H1 (cell line): ENCODE data around the gene IQCM. TPM values are rescaled to one million over a fixed set of nuclear protein-coding genes. Genes with fewer than 3 reads are reported as not detected.

Experiments used
- CTCF ChIA-PET: fragments of 300-600 bp; sonication (Branson Sonifier 250); formaldehyde crosslinking; loops from one replicate; lab custom pipeline; 2021; ENCODE audit not compliant: partially characterized antibody; lab: Charles Lee
- POLR2A ChIA-PET: fragments of 300-600 bp; sonication (Branson Sonifier 250); formaldehyde crosslinking; loops from one replicate; lab custom pipeline; 2021; ENCODE audit warnings: inconsistent platforms; ENCODE audit not compliant: partially characterized antibody; lab: Charles Lee
- DNase-seq, 2 experiments: peaks; one replicate each; pipeline versions ENCODE4 v3.0.0 to v3.0.0-alpha.2; 2010 to 2022; ENCODE audit warnings: low spot score in 2 of 2, low read depth in 1 of 2, mixed read lengths in 1 of 2
- FAIRE-seq: peaks from 2 replicates; lab custom pipeline; 2011; peaks lifted over from hg19 to GRCh38; lab: Jason Lieb, UNC
- H2AFZ ChIP-seq: 2 replicates; pipeline ENCODE4 v1.8.1; 2012; ENCODE audit warnings: low read length, inconsistent platforms
- H2AK5ac ChIP-seq: 2 replicates; pipeline ENCODE4 v1.6.1; 2013; ENCODE audit warnings: low read depth, low read length
- H2BK120ac ChIP-seq: replicated peaks from 2 replicates; pipeline ENCODE3; 2013; ENCODE audit warnings: low read depth, low read length, inconsistent platforms
- H2BK12ac ChIP-seq: 2 replicates; pipeline ENCODE4 v1.6.1; 2013; ENCODE audit warnings: low read depth, low read length
- H2BK15ac ChIP-seq: 2 replicates; pipeline ENCODE4 v1.6.1; 2013; ENCODE audit warnings: low read length
- H2BK20ac ChIP-seq: 2 replicates; pipeline ENCODE4 v1.6.1; 2013; ENCODE audit warnings: low read length
- H2BK5ac ChIP-seq: 2 replicates; pipeline ENCODE4 v1.6.1; 2013; ENCODE audit warnings: low read depth, low read length
- H3K14ac ChIP-seq: 2 replicates; pipeline ENCODE4 v1.6.1; 2013; ENCODE audit warnings: inconsistent platforms; ENCODE audit not compliant: insufficient read length
- H3K18ac ChIP-seq: 2 replicates; pipeline ENCODE4 v1.6.1; 2013; ENCODE audit warnings: low read length; ENCODE audit errors: extremely low read depth
- H3K23ac ChIP-seq: 2 replicates; pipeline ENCODE4 v1.6.1; 2013; ENCODE audit warnings: inconsistent platforms; ENCODE audit not compliant: insufficient read length
- H3K23me2 ChIP-seq: 2 replicates; pipeline ENCODE4 v1.6.1; 2013; ENCODE audit warnings: low read depth, low read length
- H3K27ac ChIP-seq: 2 replicates; pipeline ENCODE4 v1.6.1; 2011; ENCODE audit warnings: low read depth, low read length, inconsistent platforms
- H3K27me3 ChIP-seq, 4 experiments: replicated peaks in 1 of 4; 1 replicate in 1 of 4; 2 replicates in 3 of 4; pipeline versions ENCODE4 v1.6.1 to v1.8.1; 2011 to 2013; ENCODE audit warnings: low read length in 3 of 4, mild to moderate bottlenecking in 3 of 4, inconsistent platforms in 2 of 4, mixed read lengths in 2 of 4, moderate library complexity in 1 of 4; ENCODE audit not compliant: control insufficient read depth in 3 of 4, insufficient read depth in 3 of 4; ENCODE audit errors: extremely low read depth in 1 of 4
- H3K36me3 ChIP-seq, 4 experiments: 2 replicates each; pipeline versions ENCODE4 v1.6.1 to v1.8.1; 2011 to 2013; ENCODE audit warnings: mild to moderate bottlenecking in 4 of 4, low read length in 3 of 4, moderate library complexity in 2 of 4, control low read depth in 1 of 4, inconsistent platforms in 1 of 4; ENCODE audit not compliant: insufficient read depth in 4 of 4, control insufficient read depth in 2 of 4
- H3K4ac ChIP-seq: replicated peaks from 2 replicates; pipeline ENCODE3; 2013; ENCODE audit warnings: low read length, low read depth, mixed read lengths, inconsistent platforms; ENCODE audit not compliant: insufficient read length
- H3K4me1 ChIP-seq, 4 experiments: replicated peaks in 1 of 4; 1 replicate in 1 of 4; 2 replicates in 3 of 4; pipeline versions ENCODE4 v1.6.1 to v1.8.1; 2011 to 2013; ENCODE audit warnings: low read length in 3 of 4, inconsistent platforms in 2 of 4, mixed read lengths in 1 of 4; ENCODE audit not compliant: insufficient read depth in 4 of 4, control insufficient read depth in 3 of 4
- H3K4me2 ChIP-seq, 2 experiments: 2 replicates each; pipeline versions ENCODE4 v1.6.1 to v1.8.1; 2011 to 2013; ENCODE audit warnings: low read depth in 2 of 2, low read length in 2 of 2, control low read depth in 1 of 2, inconsistent platforms in 1 of 2, mild to moderate bottlenecking in 1 of 2; ENCODE audit not compliant: insufficient read depth in 1 of 2
- H3K4me3 ChIP-seq, 4 experiments: fragments of 200-600, 300-600 bp in 1 of 4; sonication (generic), shearing (Covaris generic), sonication (Bioruptor Twin) in 1 of 4; 2 replicates each; pipeline versions ENCODE4 v1.5.1 to v1.8.1; 2011 to 2016; ENCODE audit warnings: low read length in 4 of 4, low read depth in 3 of 4, control low read depth in 2 of 4, inconsistent platforms in 2 of 4, mild to moderate bottlenecking in 2 of 4, mixed read lengths in 1 of 4, moderate library complexity in 1 of 4; ENCODE audit not compliant: insufficient read depth in 2 of 4; ENCODE audit errors: extremely low read depth in 1 of 4
- H3K56ac ChIP-seq: replicated peaks from 2 replicates; pipeline ENCODE3; 2013; ENCODE audit warnings: low read depth, mild to moderate bottlenecking, mixed read lengths, low read length, inconsistent platforms; ENCODE audit not compliant: insufficient read length
- H3K79me1 ChIP-seq: 2 replicates; pipeline ENCODE4 v1.6.1; 2013; ENCODE audit warnings: low read depth, low read length, control low read depth
- H3K79me2 ChIP-seq, 2 experiments: 2 replicates each; pipeline versions ENCODE4 v1.6.1 to v1.8.1; 2012 to 2013; ENCODE audit warnings: low read length in 2 of 2, mild to moderate bottlenecking in 2 of 2, inconsistent platforms in 1 of 2; ENCODE audit not compliant: insufficient read depth in 2 of 2, control insufficient read depth in 1 of 2
- H3K9ac ChIP-seq, 4 experiments: replicated peaks in 1 of 4; 1 replicate in 1 of 4; 2 replicates in 3 of 4; pipeline versions ENCODE4 v1.6.1 to v1.8.1; 2011 to 2013; ENCODE audit warnings: low read depth in 3 of 4, low read length in 3 of 4, control low read depth in 2 of 4, mild to moderate bottlenecking in 2 of 4, moderate library complexity in 2 of 4, inconsistent platforms in 1 of 4; ENCODE audit errors: extremely low read depth in 1 of 4
- H3K9me3 ChIP-seq, 2 experiments: 2 replicates each; pipeline versions ENCODE4 v1.6.1 to v1.8.1; 2012 to 2013; ENCODE audit warnings: mild to moderate bottlenecking in 2 of 2, moderate library complexity in 2 of 2, control low read depth in 1 of 2, inconsistent platforms in 1 of 2, low read depth in 1 of 2, low read length in 1 of 2, mixed read lengths in 1 of 2; ENCODE audit not compliant: insufficient read depth in 2 of 2
- H4K20me1 ChIP-seq, 2 experiments: replicated peaks in 1 of 2; 2 replicates each; pipeline versions ENCODE3 to v1.8.1; 2011 to 2013; ENCODE audit warnings: inconsistent platforms in 2 of 2, low read length in 2 of 2, mild to moderate bottlenecking in 1 of 2; ENCODE audit not compliant: insufficient read depth in 2 of 2, control insufficient read depth in 1 of 2
- H4K5ac ChIP-seq: 2 replicates; pipeline ENCODE4 v1.6.1; 2013; ENCODE audit warnings: low read length, low read depth, mixed read lengths, inconsistent platforms; ENCODE audit not compliant: insufficient read length
- H4K8ac ChIP-seq: 2 replicates; pipeline ENCODE4 v1.8.0; 2013; ENCODE audit warnings: mild to moderate bottlenecking, moderate library complexity, low read length, inconsistent platforms; ENCODE audit not compliant: insufficient read depth; ENCODE audit errors: extremely low read depth
- H4K91ac ChIP-seq: replicated peaks from 2 replicates; pipeline ENCODE3; 2013; ENCODE audit warnings: low read length, mixed read lengths, inconsistent platforms; ENCODE audit not compliant: insufficient read length
- BRCA1 ChIP-seq: IDR thresholded peaks from 2 replicates; pipeline ENCODE4 v1.6.1; 2012; ENCODE audit warnings: low read depth, low read length, improper control_type of control experiment
- EZH2 ChIP-seq: fragments of 200-600 bp; sonication (generic); IDR thresholded peaks from 2 replicates; pipeline ENCODE4 v1.7.1; 2012; ENCODE audit warnings: low read depth, mild to moderate bottlenecking, moderate library complexity, low read length, inconsistent platforms; ENCODE audit not compliant: severe bottlenecking
- FOSL1 ChIP-seq: IDR thresholded peaks from 2 replicates; pipeline ENCODE4 v1.6.1; 2011; ENCODE audit warnings: mild to moderate bottlenecking, low read depth, low read length, moderate library complexity; ENCODE audit not compliant: insufficient read depth
- HDAC2 ChIP-seq, 2 experiments: fragments of 300-600 bp in 1 of 2; sonication (generic) in 1 of 2; IDR thresholded peaks; 2 replicates each; pipeline ENCODE4 v1.6.1; 2011 to 2012; ENCODE audit warnings: low read depth in 2 of 2, low read length in 2 of 2, mild to moderate bottlenecking in 2 of 2, moderate library complexity in 2 of 2, borderline replicate concordance in 1 of 2, inconsistent platforms in 1 of 2
- MAX ChIP-seq: IDR thresholded peaks from 2 replicates; pipeline ENCODE4 v1.6.1; 2012; ENCODE audit warnings: inconsistent platforms
- POLR2AphosphoS5 ChIP-seq: IDR thresholded peaks from 2 replicates; pipeline ENCODE4 v1.6.1; 2011; ENCODE audit warnings: low read depth, low read length
- RNF2 ChIP-seq: fragments of 200-900, 300-1000 bp; sonication (generic); IDR thresholded peaks from 2 replicates; pipeline ENCODE4 v1.7.1; 2016; ENCODE audit warnings: borderline replicate concordance, low read depth, mild to moderate bottlenecking, antibody characterized with exemption, low read length; ENCODE audit not compliant: poor library complexity, severe bottlenecking; ENCODE audit errors: missing control alignments
- WGBS, 2 experiments: shearing (Covaris generic) in 1 of 2; methylation state at CpG; one replicate each; pipeline versions ENCODE4 v1.1.6 to v1.1.7; 2013 to 2015; ENCODE audit warnings: low lambda C conversion rate in 2 of 2, mixed read lengths in 2 of 2, inconsistent platforms in 1 of 2, low coverage in 1 of 2, missing lambda C conversion rate in 1 of 2; ENCODE audit not compliant: insufficient replicate concordance in 2 of 2, insufficient coverage in 1 of 2, insufficient read length in 1 of 2; ENCODE audit errors: extremely low coverage in 1 of 2, missing lambda C conversion rate in 1 of 2; 5-methylcytosine and 5-hydroxymethylcytosine counted together
- polyA plus RNA-seq, 7 experiments: library from polyadenylated mRNA; depleted of rRNA in 3 of 7; stranded (reverse) in 5 of 7; unstranded in 2 of 7; fragments of >200 nt in 5 of 7; fragments of 200-250 nt in 2 of 7; gene quantifications; 1 replicate in 5 of 7; 2 replicates in 1 of 7; 4 replicates in 1 of 7; pipeline versions ENCODE4 v1.2.1 to v1.2.3, GENCODE V29; 2011 to 2013; ENCODE audit warnings: missing spikeins in 2 of 7, mixed read lengths in 2 of 7
- total RNA-seq: library from RNA; stranded (reverse); fragmentation: NEBNext Ultra II Directional; extraction: Animal tissue kit (Norgen Biotek cat#: 25700); gene quantifications from 2 replicates; pipeline ENCODE4 v1.2.1, GENCODE V29; 2021

Gene IQCM
- total and polyA plus RNA-seq, 2 of the 8 experiments (the other 6 are each of a cell fraction or from before 2014, with no cell fraction given) = not detected

- POLR2A ChIA-PET = no interaction called here
- H3K27ac ChIP-seq = no peak overlapping the region
- no peak overlapping the region for H3K56ac ChIP-seq
- no peak overlapping the region for H2BK5ac ChIP-seq
- no peak overlapping the region for H3K23ac ChIP-seq
- H4K5ac ChIP-seq = no peak overlapping the region
- H3K27me3 ChIP-seq = no peaks in the 10 kb centered on the region
- no peak overlapping the region for H3K18ac ChIP-seq
- no peaks in the 10 kb centered on the region for H3K9me3 ChIP-seq
- H3K36me3 ChIP-seq = no peaks in the 10 kb centered on the region
- H2BK20ac ChIP-seq = no peak overlapping the region
- no peak overlapping the region for H3K9ac ChIP-seq
- H3K23me2 ChIP-seq = no peaks in the 10 kb centered on the region
- no peak overlapping the region for H4K91ac ChIP-seq
- no peak overlapping the region for H4K8ac ChIP-seq
- H2AFZ ChIP-seq = no peak overlapping the region
- H2BK120ac ChIP-seq = no peak overlapping the region
- no peaks in the 10 kb centered on the region for H4K20me1 ChIP-seq
- no peak overlapping the region for H3K14ac ChIP-seq
- H3K4me3 ChIP-seq = no peak overlapping the region
- H3K4me2 ChIP-seq = no peak overlapping the region
- no peak overlapping the region for H2BK15ac ChIP-seq
- no peaks in the 10 kb centered on the region for H3K4me1 ChIP-seq
- no peak overlapping the region for H3K4ac ChIP-seq
- no peak overlapping the region for H2BK12ac ChIP-seq
- CTCF ChIA-PET = no interaction called here
- no peaks in the 10 kb centered on the region for H3K79me1 ChIP-seq
- no peak for FAIRE-seq
- TF ChIP-seq EZH2 (no peak), BRCA1 (no peak), POLR2AphosphoS5 (no peak), FOSL1 (no peak), RNF2 (no peak), MAX (no peak), HDAC2 (IDR thresholded peaks at IDR 0.05; ENCODE audit: borderline replicate concordance in 1 of 2, low read depth in 2 of 2, low read length in 2 of 2) (no peak)
- H3K79me2 ChIP-seq = no peaks in the 10 kb centered on the region
- 93% methylated on average over 2 of the region's 2 CpGs; no CpG with 5 or more reads in 1 of the 2 experiments for WGBS, 2 experiments
- no peak overlapping the region for H2AK5ac ChIP-seq
- DNase-seq = no peak
Observed at GRCh38 chr4:149768477-149768876, 47.2 kb downstream of the IQCM start.
